MCF 10A (cell line): ENCODE results near the gene ARHGEF7. TPM values are rescaled to one million over a fixed set of nuclear protein-coding genes. Genes with fewer than 3 reads are reported as not detected.

Experiments used
- BruUV-seq: library from RNA; stranded (reverse); fragments of 400-500 nt; replicated peaks from 2 replicates; lab custom pipeline; 2021; lab: Mats Ljungman, UMichigan
- CTCF ChIA-PET: fragments of 300-600 bp; sonication (Branson Sonifier 250); formaldehyde crosslinking; extraction: SDS; loops from one replicate; lab custom pipeline; 2021; ENCODE audit warnings: antibody characterized with exemption, inconsistent platforms; lab: Yijun Ruan, JAX
- POLR2A ChIA-PET: fragments of 300-600, 350-650 bp; sonication (Branson Sonifier 250); formaldehyde crosslinking; extraction: SDS; loops from one replicate; lab custom pipeline; 2020; ENCODE audit warnings: antibody characterized with exemption, inconsistent platforms; lab: Yijun Ruan, JAX
- DNase-seq: peaks from one replicate; pipeline ENCODE4 v3.0.0-alpha.2; 2018; ENCODE audit not compliant: unreplicated experiment
- H3K27ac Mint-ChIP-seq: one replicate; pipeline ENCODE4 v1.8.0; 2022; ENCODE audit warnings: mild to moderate bottlenecking, low read depth, mixed read lengths; ENCODE audit not compliant: unreplicated experiment
- H3K27me3 Mint-ChIP-seq: one replicate; pipeline ENCODE4 v1.8.0; 2022; ENCODE audit warnings: mixed read lengths; ENCODE audit not compliant: insufficient read depth, unreplicated experiment
- H3K36me3 Mint-ChIP-seq: one replicate; pipeline ENCODE4 v1.8.0; 2022; ENCODE audit warnings: mild to moderate bottlenecking, moderate library complexity, mixed read lengths; ENCODE audit not compliant: insufficient read depth, unreplicated experiment
- H3K4me1 Mint-ChIP-seq: one replicate; pipeline ENCODE4 v1.8.0; 2022; ENCODE audit warnings: mixed read lengths; ENCODE audit not compliant: insufficient read depth, unreplicated experiment
- H3K4me3 Mint-ChIP-seq: one replicate; pipeline ENCODE4 v1.8.0; 2022; ENCODE audit warnings: mild to moderate bottlenecking, moderate library complexity, mixed read lengths; ENCODE audit not compliant: unreplicated experiment
- H3K9me3 Mint-ChIP-seq: one replicate; pipeline ENCODE4 v1.8.0; 2022; ENCODE audit warnings: mixed read lengths; ENCODE audit not compliant: unreplicated experiment
- CTCF ChIP-seq: fragments of 200-600 bp; IDR thresholded peaks from one replicate; pipeline ENCODE4 v1.8.0; 2022; ENCODE audit warnings: antibody characterized with exemption, mild to moderate bottlenecking; ENCODE audit not compliant: unreplicated experiment
- intact Hi-C: fragments of 100-400 bp; cut with micrococcal nuclease; formaldehyde crosslinking; loops from 2 replicates; pipeline ENCODE4 v1.14.1; 2022
- total RNA-seq: library from RNA; stranded (reverse); gene quantifications from 2 replicates; pipeline ENCODE4 v1.2.3, GENCODE V29; 2022

Gene ARHGEF7
- total RNA-seq, 1 experiment from 2014 or later = 43.5 TPM

GRCh38 chr13:111122056-111122455 lies 6.9 kb downstream of the ARHGEF7 start:
- TF ChIP-seq CTCF = no peak
- H3K36me3 Mint-ChIP-seq = no peaks in the 10 kb centered on the region
- no peak overlapping the region for H3K4me3 Mint-ChIP-seq
- DNase-seq = no peak
- no peaks in the 10 kb centered on the region for H3K9me3 Mint-ChIP-seq
- ChIA-PET CTCF (interaction anchor here (1.0 kb wide), 1 partner anchor 55 kb away, joined by 3 read pairs; no protein-coding TSS in a partner anchor), POLR2A (no interaction called here)
- peaks cover 62% of the 10 kb centered on the region for H3K27me3 Mint-ChIP-seq
- no TSS peak for BruUV-seq
- H3K27ac Mint-ChIP-seq = no peak overlapping the region
- intact Hi-C loops = no loop called here
- no peaks in the 10 kb centered on the region for H3K4me1 Mint-ChIP-seq

- POLR2A ChIA-PET = no interaction called here
- Mint-ChIP-seq H3K4me1 (no peaks in the 10 kb centered on the region), H3K4me3 (no peak overlapping the region), H3K9me3 (no peaks in the 10 kb centered on the region), H3K27ac (no peak overlapping the region), H3K27me3 (peaks cover 59% of the 10 kb centered on the region), H3K36me3 (no peaks in the 10 kb centered on the region)
- no TSS peak for BruUV-seq
- DNase-seq = no peak
- no peak for TF ChIP-seq CTCF
- CTCF ChIA-PET = interaction anchor here (1.0 kb wide), 1 partner anchor 55 kb away, joined by 3 read pairs; no protein-coding TSS in a partner anchor
- intact Hi-C loops = no loop called here
Observed at GRCh38 chr13:111122631-111123030, 7.5 kb downstream of the ARHGEF7 start.

GRCh38 chr13:111123221-111123620 lies 8.1 kb downstream of the ARHGEF7 start:
- Mint-ChIP-seq H3K4me3 (no peak overlapping the region), H3K27me3 (peaks cover 59% of the 10 kb centered on the region), H3K36me3 (no peaks in the 10 kb centered on the region), H3K4me1 (no peaks in the 10 kb centered on the region), H3K27ac (no peak overlapping the region), H3K9me3 (no peaks in the 10 kb centered on the region)
- POLR2A ChIA-PET = no interaction called here
- no TSS peak for BruUV-seq
- intact Hi-C loops = no loop called here
- DNase-seq = no peak
- CTCF ChIA-PET = interaction anchor here (1.0 kb wide), 1 partner anchor 56 kb away, joined by 3 read pairs; no protein-coding TSS in a partner anchor
- TF ChIP-seq CTCF = no peak

- no peaks in the 10 kb centered on the region for H3K4me1 Mint-ChIP-seq
- no TSS peak for BruUV-seq
- ChIA-PET POLR2A (no interaction called here), CTCF (no interaction called here)
- H3K9me3 Mint-ChIP-seq = no peaks in the 10 kb centered on the region
- H3K27ac Mint-ChIP-seq = no peak overlapping the region
- TF ChIP-seq CTCF = no peak
- intact Hi-C loops = no loop called here
- no peak for DNase-seq
- no peaks in the 10 kb centered on the region for H3K36me3 Mint-ChIP-seq
- H3K4me3 Mint-ChIP-seq = no peak overlapping the region
- peaks cover 59% of the 10 kb centered on the region for H3K27me3 Mint-ChIP-seq
Observed at GRCh38 chr13:111123649-111124048, 8.5 kb downstream of the ARHGEF7 start.
